ENCODE data around the gene FAM3A. TPM values are rescaled to one million over a fixed set of nuclear protein-coding genes. Genes with fewer than 3 reads are reported as not detected.

FAM3A gene
- polyA plus RNA-seq, 3 donors: 24.3 to 29.3 (median 28.0) TPM

- DNase-seq (ENCODE audit: low read depth in 3 of 3, low spot score in 2 of 3): no peak
These were observed 51.1 kb downstream of the FAM3A start for GRCh38 chrX:154464806-154465365.

- no peak for DNase-seq (ENCODE audit: low read depth in 3 of 3, low spot score in 2 of 3)
These were observed 52.3 kb downstream of the FAM3A start for GRCh38 chrX:154463611-154464220.

GRCh38 chrX:154462396-154462795 is 53.6 kb downstream of the FAM3A start:
- DNase-seq (ENCODE audit: low read depth in 3 of 3, low spot score in 2 of 3): no peak

GRCh38 chrX:154460326-154460725 is 55.7 kb downstream of the FAM3A start:
- no peak for DNase-seq (ENCODE audit: low read depth in 3 of 3, low spot score in 2 of 3)

DNA sequence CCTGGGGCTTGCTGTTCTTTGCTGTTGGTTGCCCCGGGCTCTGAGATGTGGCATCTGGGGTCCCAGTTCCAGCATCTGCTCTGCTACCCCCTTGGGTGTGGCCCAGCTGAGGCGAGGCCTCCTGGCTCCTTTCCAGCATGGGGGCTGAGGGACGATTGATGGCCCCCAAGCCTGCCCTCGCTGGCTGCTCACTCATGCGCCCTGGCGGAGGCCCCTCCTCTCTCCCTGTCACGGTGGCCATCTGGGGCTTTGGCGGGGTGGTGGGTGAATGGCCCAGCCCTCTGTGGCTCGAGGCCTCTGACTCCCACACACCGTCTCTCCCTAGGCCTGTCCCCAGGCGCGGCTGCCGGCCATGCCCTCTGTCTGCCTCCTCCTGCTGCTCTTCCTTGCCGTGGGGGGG is 56.2 kb downstream of the FAM3A start:
- DNase-seq (ENCODE audit: low read depth in 3 of 3, low spot score in 2 of 3): no peak

- DNase-seq (ENCODE audit: low read depth in 3 of 3, low spot score in 2 of 3): no peak
These were observed 56.9 kb downstream of the FAM3A start for GRCh38 chrX:154458954-154459778.

- DNase-seq (ENCODE audit: low read depth in 3 of 3, low spot score in 2 of 3): no peak
These were observed 57.7 kb downstream of the FAM3A start, which contains the start of gene PLXNA3 for GRCh38 chrX:154458116-154458953. Gene PLXNA3, plus strand, starts transcription at chrX:154458281. Its CDS starts 1,903 bp downstream, at chrX:154460184.

GRCh38 chrX:154457491-154458115 is 58.4 kb downstream of the FAM3A start:
- no peak for DNase-seq (ENCODE audit: low read depth in 3 of 3, low spot score in 2 of 3)

Other genes with a start within 250 kb of the FAM3A start
- not detected for gene TEX28, start 221.1 kb downstream of the FAM3A start, polyA plus RNA-seq (ENCODE audit: insufficient read length in 3 of 3)
- under 1 TPM; 0.28 to 0.76 (median 0.45) TPM for gene TKTL1, start 220.4 kb downstream of the FAM3A start, polyA plus RNA-seq (ENCODE audit: insufficient read length in 3 of 3)
- 100 to 1,000 TPM; 393 to 423 (median 399) TPM for gene FLNA, start 141.6 kb downstream of the FAM3A start, polyA plus RNA-seq (ENCODE audit: insufficient read length in 3 of 3)
- gene EMD, start 136.9 kb downstream of the FAM3A start, polyA plus RNA-seq (ENCODE audit: insufficient read length in 3 of 3): 10 to 100 TPM; 64.7 to 67.6 (median 66.3) TPM
- gene RPL10, start 117.9 kb downstream of the FAM3A start, polyA plus RNA-seq (ENCODE audit: insufficient read length in 3 of 3): 1,000 to 10,000 TPM; 2,793 to 3,161 (median 3,142) TPM
- 10 to 100 TPM; 11.3 to 14.0 (median 11.4) TPM for gene DNASE1L1, start 107.0 kb downstream of the FAM3A start, polyA plus RNA-seq (ENCODE audit: insufficient read length in 3 of 3)
- gene TAFAZZIN, start 104.7 kb downstream of the FAM3A start, polyA plus RNA-seq (ENCODE audit: insufficient read length in 3 of 3): 10 to 100 TPM; 26.1 to 30.1 (median 28.7) TPM
- 100 to 1,000 TPM; 136 to 162 (median 151) TPM for gene ATP6AP1, start 87.6 kb downstream of the FAM3A start, polyA plus RNA-seq (ENCODE audit: insufficient read length in 3 of 3)
- gene GDI1, start 79.1 kb downstream of the FAM3A start, polyA plus RNA-seq (ENCODE audit: insufficient read length in 3 of 3): 100 to 1,000 TPM; 106 to 109 (median 107) TPM
- gene FAM50A, start 72.1 kb downstream of the FAM3A start, polyA plus RNA-seq (ENCODE audit: insufficient read length in 3 of 3): 10 to 100 TPM; 51.3 to 58.1 (median 55.9) TPM
- 10 to 100 TPM; 33.5 to 40.7 (median 38.1) TPM for gene PLXNA3, start 58.0 kb downstream of the FAM3A start, polyA plus RNA-seq (ENCODE audit: insufficient read length in 3 of 3)
- gene LAGE3, start 37.0 kb downstream of the FAM3A start, polyA plus RNA-seq (ENCODE audit: insufficient read length in 3 of 3): 10 to 100 TPM in 2 of 3 donors, 1 to 10 TPM in 1; 9.7 to 12.0 (median 10.8) TPM
- gene UBL4A, start 29.6 kb downstream of the FAM3A start, polyA plus RNA-seq (ENCODE audit: insufficient read length in 3 of 3): 10 to 100 TPM; 25.6 to 29.3 (median 28.1) TPM
- gene SLC10A3, start 25.6 kb downstream of the FAM3A start, polyA plus RNA-seq (ENCODE audit: insufficient read length in 3 of 3): 10 to 100 TPM; 15.9 to 18.3 (median 15.9) TPM
- gene G6PD, start 30.6 kb upstream of the FAM3A start, polyA plus RNA-seq (ENCODE audit: insufficient read length in 3 of 3): 10 to 100 TPM; 37.7 to 40.9 (median 39.4) TPM
- gene IKBKG, start 31.4 kb upstream of the FAM3A start, polyA plus RNA-seq (ENCODE audit: insufficient read length in 3 of 3): 10 to 100 TPM; 11.1 to 17.9 (median 15.4) TPM
- gene CTAG1A, start 68.9 kb upstream of the FAM3A start, polyA plus RNA-seq (ENCODE audit: insufficient read length in 3 of 3): not detected
- not detected for gene CTAG1B, start 103.0 kb upstream of the FAM3A start, polyA plus RNA-seq (ENCODE audit: insufficient read length in 3 of 3)
- gene CTAG2, start 137.3 kb upstream of the FAM3A start, polyA plus RNA-seq (ENCODE audit: insufficient read length in 3 of 3): not detected
- 1 to 10 TPM; 1.9 to 2.0 (median 1.9) TPM for gene GAB3, start 234.8 kb upstream of the FAM3A start, polyA plus RNA-seq (ENCODE audit: insufficient read length in 3 of 3)
- gene DKC1, start 246.6 kb upstream of the FAM3A start, polyA plus RNA-seq (ENCODE audit: insufficient read length in 3 of 3): 10 to 100 TPM; 55.2 to 63.5 (median 58.3) TPM